IPS DF 6.9 (cell line): Measurements from ENCODE around the gene SPTLC2.
"Not testable (repeated sequence)": the region's sequence is repeated elsewhere in the genome, so short reads cannot be mapped to it uniquely, and the experiment has no call there.

ENCODE experiments used
- DNase-seq: peaks from one replicate; pipeline ENCODE4 v3.0.0-alpha.2; 2013; ENCODE audit warnings: low read depth, low spot score
- H3K27ac ChIP-seq: one replicate; pipeline ENCODE4 v1.5.1; 2013; ENCODE audit warnings: low read length, control low read depth
- H3K27me3 ChIP-seq: 2 replicates; pipeline ENCODE4 v1.6.1; 2013; ENCODE audit warnings: mild to moderate bottlenecking, low read length; ENCODE audit not compliant: control insufficient read depth, insufficient read depth
- H3K36me3 ChIP-seq: 2 replicates; pipeline ENCODE4 v1.6.1; 2013; ENCODE audit warnings: low read length; ENCODE audit not compliant: control insufficient read depth, insufficient read depth
- H3K4me1 ChIP-seq: 2 replicates; pipeline ENCODE4 v1.6.1; 2013; ENCODE audit warnings: low read length; ENCODE audit not compliant: control insufficient read depth, insufficient read depth
- H3K4me3 ChIP-seq: 2 replicates; pipeline ENCODE4 v1.5.1; 2013; ENCODE audit warnings: mild to moderate bottlenecking, low read length
- H3K9me3 ChIP-seq: 2 replicates; pipeline ENCODE4 v1.6.1; 2013; ENCODE audit warnings: low read length, inconsistent platforms; ENCODE audit not compliant: control insufficient read depth, insufficient read depth
- WGBS: extraction: QIAGEN DNeasy Blood & Tissue Kit; methylation state at CpG from one replicate; pipeline ENCODE4 v1.1.7; 2013; ENCODE audit warnings: mixed read lengths, missing lambda C conversion rate; ENCODE audit not compliant: insufficient read length, insufficient coverage; 5-methylcytosine and 5-hydroxymethylcytosine counted together

Gene SPTLC2

DNA sequence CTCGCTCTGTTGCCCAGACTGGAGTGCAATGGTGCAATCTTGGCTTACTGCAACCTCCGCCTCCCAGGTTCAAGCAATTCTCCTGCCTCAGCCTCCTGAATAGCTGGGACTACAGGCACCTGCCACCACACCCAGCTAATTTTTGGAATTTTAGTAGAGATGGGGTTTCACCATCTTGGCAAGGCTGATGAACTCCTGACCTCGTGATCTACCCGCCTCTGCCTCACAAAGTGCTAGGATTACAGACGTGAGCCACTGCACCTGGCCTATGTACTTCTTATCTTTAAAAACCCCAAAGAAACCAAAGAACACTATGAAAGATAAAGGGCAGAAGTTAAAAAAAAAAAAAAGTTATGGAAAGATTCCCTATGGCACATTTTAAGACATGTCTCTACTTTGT lies 79.5 kb downstream of the SPTLC2 start:
- H3K9me3 ChIP-seq, H3K27ac ChIP-seq, H3K36me3 ChIP-seq, H3K4me1 ChIP-seq, H3K4me3 ChIP-seq, DNase-seq, H3K27me3 ChIP-seq: not testable (repeated sequence)
- WGBS, result no CpG with 5 or more reads among the region's 5 CpGs

DNA sequence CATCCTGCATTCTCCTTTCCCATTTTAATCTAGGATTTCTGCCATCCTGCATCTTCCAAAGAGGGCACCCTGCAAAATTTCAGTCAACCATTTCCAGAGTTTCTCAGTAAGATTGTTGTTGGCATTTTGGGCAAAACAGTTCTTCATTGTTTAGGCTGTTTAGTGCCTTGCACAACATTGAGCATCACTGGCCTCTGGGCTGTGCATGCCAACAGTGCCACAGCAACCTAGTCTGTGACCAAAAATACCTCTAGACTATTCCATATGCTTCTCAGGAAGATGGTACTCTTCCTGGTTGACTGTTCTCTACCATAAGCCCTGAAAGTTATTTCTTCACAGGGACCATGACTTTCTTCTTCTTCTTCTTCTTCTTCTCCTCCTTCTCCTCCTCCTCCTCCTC lies 85.4 kb downstream of the SPTLC2 start:
- Histone ChIP-seq H3K27me3 (no peaks in the 10 kb centered on the region), H3K36me3 (no peaks in the 10 kb centered on the region), H3K27ac (no peak overlapping the region), H3K4me1 (no peaks in the 10 kb centered on the region), H3K9me3 (no peaks in the 10 kb centered on the region), H3K4me3 (no peak overlapping the region)
- no peak for DNase-seq

- Histone ChIP-seq H3K9me3 (no peaks in the 10 kb centered on the region), H3K27ac (no peak overlapping the region), H3K4me3 (no peak overlapping the region), H3K36me3 (no peaks in the 10 kb centered on the region), H3K4me1 (no peaks in the 10 kb centered on the region), H3K27me3 (no peaks in the 10 kb centered on the region)
- no peak for DNase-seq
Measured at GRCh38 chr14:77529963-77530362, 86.5 kb downstream of the SPTLC2 start.

DNA sequence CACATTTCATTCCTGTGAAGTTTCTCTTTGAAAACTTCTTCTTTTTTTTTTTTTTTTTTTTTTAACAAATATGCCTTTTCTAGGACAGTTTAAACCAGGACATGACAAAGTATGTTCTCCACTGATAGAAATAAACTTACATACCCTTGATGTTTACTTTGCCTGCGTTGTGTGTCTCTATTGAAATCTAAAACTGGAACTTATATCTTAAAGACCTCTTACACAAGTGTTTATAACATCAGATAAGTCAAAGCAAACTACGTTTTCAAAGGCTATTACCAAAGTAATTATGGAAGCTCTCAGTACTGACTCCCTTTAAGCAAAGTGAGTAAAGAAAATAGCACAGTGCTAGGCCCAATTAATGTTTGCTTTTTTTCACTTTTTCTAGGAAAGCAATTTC lies 87.2 kb downstream of the SPTLC2 start:
- H3K27me3 ChIP-seq, result no peaks in the 10 kb centered on the region
- no peaks in the 10 kb centered on the region for H3K4me1 ChIP-seq
- no CpG with 5 or more reads among the region's 2 CpGs for WGBS
- no peak overlapping the region for H3K27ac ChIP-seq
- DNase-seq, result no peak
- H3K4me3 ChIP-seq, result no peak overlapping the region
- no peaks in the 10 kb centered on the region for H3K9me3 ChIP-seq
- no peaks in the 10 kb centered on the region for H3K36me3 ChIP-seq

DNA sequence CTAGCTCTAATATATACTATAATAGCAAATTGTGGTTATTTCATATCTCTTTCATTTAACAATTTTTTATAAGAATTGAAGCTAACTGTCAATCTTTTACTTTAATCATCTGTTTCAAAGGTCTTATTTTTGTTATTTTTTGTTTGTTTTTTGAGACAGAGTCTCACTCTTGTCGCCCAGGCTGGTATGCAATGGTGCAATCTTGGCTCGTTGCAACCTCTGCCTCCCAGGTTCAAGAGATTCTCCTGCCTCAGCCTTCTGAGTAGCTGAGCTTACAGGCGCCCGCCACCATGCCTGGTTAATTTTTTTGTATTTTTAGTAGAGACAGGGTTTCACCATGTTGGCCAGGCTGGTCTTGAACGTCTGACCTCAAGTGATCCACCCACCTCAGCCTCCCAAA lies 87.7 kb downstream of the SPTLC2 start:
- not testable (repeated sequence) for H3K36me3 ChIP-seq, H3K27ac ChIP-seq, H3K4me1 ChIP-seq

DNA sequence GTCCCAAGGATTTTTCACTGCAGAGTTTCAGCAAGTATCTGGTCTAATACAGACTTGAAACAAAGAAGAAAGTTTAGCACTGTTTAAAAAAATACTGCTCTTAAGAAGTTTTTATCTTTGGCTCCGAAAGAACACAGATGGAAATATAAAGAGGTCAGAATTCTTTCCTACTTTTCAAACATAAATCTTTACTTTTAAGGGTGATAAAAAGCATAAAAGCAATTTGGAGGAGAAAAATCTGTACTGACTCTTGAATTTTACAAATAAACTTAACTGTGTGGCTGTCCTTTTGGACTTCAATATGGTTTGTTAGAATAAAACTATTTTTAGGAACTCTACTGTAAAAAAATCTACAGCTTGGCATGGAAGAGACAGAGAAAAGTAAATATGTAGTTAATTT lies 90.2 kb downstream of the SPTLC2 start:
- no peak overlapping the region for H3K27ac ChIP-seq
- H3K9me3 ChIP-seq, result no peaks in the 10 kb centered on the region
- no CpG with 5 or more reads among the region's 1 CpG for WGBS

More for the DNA sequence above, 87.7 kb downstream of the SPTLC2 start:
- not testable (repeated sequence) for H3K27me3 ChIP-seq, H3K9me3 ChIP-seq, H3K4me3 ChIP-seq, DNase-seq
- no CpG with 5 or more reads among the region's 5 CpGs for WGBS

DNA sequence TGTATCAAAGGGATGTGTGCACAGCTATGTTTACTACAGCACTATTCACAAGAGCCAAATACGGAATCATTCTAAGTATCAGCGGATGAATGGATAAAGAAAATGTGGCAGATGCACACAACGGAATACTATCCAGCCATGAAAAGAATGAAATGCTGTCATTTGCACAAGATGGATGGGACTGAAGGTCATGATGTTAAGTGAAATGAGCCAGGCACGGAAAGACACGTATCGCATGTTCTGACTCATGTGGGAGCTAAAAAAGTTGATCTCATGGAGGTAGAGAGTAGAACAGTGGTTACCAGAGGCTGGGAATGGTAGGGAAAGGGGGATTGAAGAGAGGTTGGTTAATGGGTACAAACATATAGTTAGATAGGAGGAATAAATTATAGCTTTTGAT lies 91.9 kb downstream of the SPTLC2 start:
- WGBS, result no CpG with 5 or more reads among the region's 6 CpGs
- H3K27ac ChIP-seq, result no peak overlapping the region
- H3K4me3 ChIP-seq, result no peak overlapping the region

More for the DNA sequence above, 90.2 kb downstream of the SPTLC2 start:
- Histone ChIP-seq H3K4me3 (no peak overlapping the region), H3K4me1 (no peaks in the 10 kb centered on the region), H3K27me3 (no peaks in the 10 kb centered on the region), H3K36me3 (no peaks in the 10 kb centered on the region)
- no peak for DNase-seq

DNA sequence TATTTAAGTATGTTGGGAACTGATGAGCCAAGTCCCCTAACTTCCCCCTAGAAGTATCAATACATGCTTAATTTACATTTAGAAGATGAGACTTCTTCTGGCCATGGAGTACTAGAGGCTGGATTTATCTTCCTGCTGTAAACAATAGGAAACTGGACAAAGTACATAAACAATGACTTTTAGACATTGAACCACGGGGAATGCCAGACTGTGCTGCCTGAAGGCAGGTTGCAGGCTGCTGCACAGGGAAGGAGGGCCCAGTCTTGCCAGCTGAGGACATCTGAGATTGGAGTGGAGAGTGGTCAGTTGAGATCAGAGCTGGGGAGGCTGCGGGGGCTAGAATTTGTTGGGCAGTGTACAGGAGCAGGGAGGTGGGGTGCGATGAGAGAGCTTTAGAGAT lies 93.3 kb downstream of the SPTLC2 start:
- Histone ChIP-seq H3K9me3 (no peaks in the 10 kb centered on the region), H3K4me1 (no peaks in the 10 kb centered on the region), H3K27me3 (no peaks in the 10 kb centered on the region), H3K4me3 (no peak overlapping the region), H3K27ac (no peak overlapping the region), H3K36me3 (no peaks in the 10 kb centered on the region)
- DNase-seq, result no peak
- WGBS, result no CpG with 5 or more reads among the region's 3 CpGs

More for the DNA sequence above, 91.9 kb downstream of the SPTLC2 start:
- Histone ChIP-seq H3K9me3 (no peaks in the 10 kb centered on the region), H3K27me3 (no peaks in the 10 kb centered on the region), H3K4me1 (no peaks in the 10 kb centered on the region), H3K36me3 (no peaks in the 10 kb centered on the region)
- no peak for DNase-seq

DNA sequence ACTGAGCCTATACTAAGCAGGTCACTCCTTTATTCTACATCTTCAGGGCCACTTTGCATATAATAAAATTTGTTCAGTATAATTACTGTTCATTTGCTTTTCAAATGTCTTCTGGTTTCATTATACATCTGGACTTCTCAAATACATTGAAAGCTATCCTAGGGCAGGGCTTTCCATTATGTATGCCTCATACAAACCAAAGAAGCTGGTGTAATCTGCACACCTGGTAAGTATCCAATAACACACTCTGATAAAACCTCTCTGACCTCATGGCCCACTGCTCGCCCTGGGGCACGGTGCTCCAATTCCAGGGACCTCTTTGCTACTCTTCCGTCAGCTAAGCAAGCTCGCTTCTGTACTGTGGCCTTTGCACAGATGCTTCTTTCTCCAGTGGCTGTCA lies 95.9 kb downstream of the SPTLC2 start:
- Histone ChIP-seq H3K9me3 (no peaks in the 10 kb centered on the region), H3K4me1 (no peaks in the 10 kb centered on the region), H3K4me3 (no peak overlapping the region), H3K27me3 (no peaks in the 10 kb centered on the region), H3K36me3 (no peaks in the 10 kb centered on the region), H3K27ac (no peak overlapping the region)
- WGBS, result no CpG with 5 or more reads among the region's 4 CpGs
- DNase-seq, result no peak

DNA sequence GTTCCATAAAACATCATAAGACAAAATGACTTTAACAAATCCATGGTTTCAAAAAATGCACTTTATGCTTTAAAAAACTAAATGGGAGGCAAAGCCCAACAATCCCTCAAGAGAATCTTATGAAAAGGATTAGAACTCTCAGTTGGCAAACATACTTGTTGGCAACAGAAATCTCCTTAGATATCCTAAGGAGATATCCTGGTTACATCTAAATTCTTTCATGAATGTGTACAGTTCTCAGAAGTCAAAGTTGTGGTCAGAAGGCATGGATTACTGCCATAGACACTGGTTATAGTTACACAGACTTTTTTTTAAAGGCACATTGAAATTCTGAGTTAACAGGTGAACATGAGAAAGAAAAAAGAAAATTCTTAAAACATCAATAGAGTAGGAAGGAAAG lies 100.3 kb downstream of the SPTLC2 start:
- Histone ChIP-seq H3K27ac (no peak overlapping the region), H3K27me3 (no peaks in the 10 kb centered on the region), H3K9me3 (no peaks in the 10 kb centered on the region), H3K4me1 (no peaks in the 10 kb centered on the region), H3K4me3 (no peak overlapping the region), H3K36me3 (peaks cover 8% of the 10 kb centered on the region; the same call in 1 of the 2 replicates)
- no peak for DNase-seq

- Histone ChIP-seq H3K27ac (no peak overlapping the region), H3K4me1 (no peaks in the 10 kb centered on the region), H3K9me3 (no peaks in the 10 kb centered on the region), H3K36me3 (peaks cover 8% of the 10 kb centered on the region; the same call in 1 of the 2 replicates), H3K4me3 (no peak overlapping the region), H3K27me3 (no peaks in the 10 kb centered on the region)
- no CpG with 5 or more reads among the region's 8 CpGs for WGBS
- no peak for DNase-seq
Measured at GRCh38 chr14:77511486-77512162, 104.8 kb downstream of the SPTLC2 start.
